ENCODE measurements around the gene SMCR8.
"Not testable (repeated sequence)": the region's sequence is repeated elsewhere in the genome, so short reads cannot be mapped to it uniquely, and the experiment has no call there.

The SMCR8 gene

DNA sequence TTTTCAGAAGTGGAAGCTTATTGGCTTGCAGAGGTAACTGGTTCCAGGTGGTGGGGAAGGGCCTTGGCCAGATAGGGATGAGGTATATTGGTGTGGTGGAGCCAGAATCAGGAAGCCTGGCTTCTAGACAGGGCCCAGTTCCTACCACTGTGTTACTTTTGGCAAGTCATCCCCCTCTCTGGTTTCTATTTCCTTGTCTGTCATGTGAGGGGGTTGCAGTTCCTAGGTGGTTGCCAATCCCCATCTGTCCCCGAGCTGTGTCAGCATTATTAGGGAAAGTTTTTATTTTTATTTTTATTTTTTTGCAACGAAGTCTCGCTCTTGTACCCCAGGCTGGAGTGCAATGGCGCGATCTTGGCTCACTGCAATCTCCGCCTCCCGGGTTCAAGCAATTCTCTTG, 3.0 kb downstream of the SMCR8 start:
- no peak for DNase-seq

DNA sequence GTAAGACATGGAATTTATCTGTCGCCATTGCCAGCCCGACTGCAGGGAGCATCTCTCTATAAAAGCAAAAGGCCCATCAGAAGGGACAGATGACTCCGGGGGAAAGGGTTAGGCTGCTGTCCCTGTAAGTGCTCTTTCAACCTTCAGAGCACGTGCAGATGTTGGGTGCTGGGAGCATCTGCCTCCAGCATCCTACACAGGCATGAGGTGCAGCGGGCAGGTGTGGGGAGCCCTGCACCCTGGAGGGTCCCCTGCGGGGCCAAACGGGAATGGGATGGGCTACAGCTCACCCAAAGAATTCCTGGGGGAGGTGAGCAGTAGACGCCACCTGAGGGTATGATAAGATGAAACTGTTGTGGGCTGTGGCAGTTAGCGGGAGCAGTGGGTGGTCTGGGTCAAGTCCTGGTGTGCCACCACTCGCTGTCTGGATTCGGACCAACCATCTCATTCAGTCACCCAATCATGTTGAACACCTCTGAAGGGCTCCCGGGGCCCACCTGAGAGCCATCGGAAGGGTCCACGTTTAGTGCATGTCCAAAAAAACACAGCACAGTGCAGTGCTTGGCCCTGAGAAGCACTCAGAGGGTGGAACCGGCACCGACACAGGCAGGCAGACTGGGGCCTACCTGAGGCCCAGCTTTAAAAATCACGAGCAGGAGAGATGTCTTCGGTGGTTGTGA, 3.8 kb downstream of the SMCR8 start:
- no peak for DNase-seq

DNA sequence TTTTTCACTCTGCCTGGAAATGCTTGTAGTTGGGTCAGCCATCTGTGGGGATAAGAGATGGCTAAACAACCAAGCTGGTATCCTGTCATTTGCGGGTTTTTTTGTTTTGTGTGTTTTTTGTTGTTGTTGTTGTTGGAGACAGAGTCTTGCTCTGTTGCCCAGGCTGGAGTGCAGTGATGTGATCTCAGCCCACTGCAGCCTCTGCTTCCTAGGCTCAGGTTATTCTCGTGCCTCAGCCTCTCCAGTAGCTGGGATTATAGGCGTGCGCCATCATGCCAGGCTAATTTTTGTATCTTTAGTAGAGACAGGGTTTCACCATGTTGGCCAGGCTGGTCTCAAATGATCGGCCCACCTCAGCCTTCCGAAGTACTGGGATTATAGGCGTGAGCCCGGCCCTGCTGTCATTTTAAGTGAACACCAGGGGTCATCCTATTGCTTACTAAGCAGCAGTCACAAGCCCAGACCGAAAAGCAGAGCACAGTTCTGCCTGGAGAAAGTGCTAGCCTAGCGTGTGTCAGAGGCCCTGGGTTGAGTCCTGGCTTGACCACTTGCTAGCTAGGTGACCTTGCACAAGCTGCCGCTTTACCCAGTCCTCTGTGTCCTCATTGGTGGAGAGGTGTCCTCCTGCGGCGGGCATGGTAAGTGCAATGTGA, 4.6 kb downstream of the SMCR8 start:
- peak; percentile 15 for DNase-seq

DNA sequence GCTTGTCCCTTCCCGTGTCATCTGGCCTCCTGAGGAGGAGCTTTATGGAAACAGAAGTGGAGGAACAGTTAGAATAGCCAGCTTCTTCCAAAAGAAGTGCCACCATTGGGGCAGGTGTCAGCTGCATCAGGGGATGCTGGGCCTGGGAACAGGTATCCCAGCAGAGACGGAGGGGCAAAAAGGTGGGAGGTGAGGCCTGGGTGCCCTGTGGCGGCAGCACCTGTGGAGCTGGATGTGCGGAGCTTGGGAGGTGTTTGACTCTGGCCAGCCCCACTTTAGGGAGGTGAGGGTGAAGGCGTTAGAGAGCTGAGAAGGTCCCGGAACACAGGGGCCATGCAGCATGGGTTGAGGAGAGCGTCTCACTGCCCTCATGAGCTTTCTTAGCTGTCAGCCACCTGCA, 5.2 kb downstream of the SMCR8 start:
- no peak for DNase-seq

DNA sequence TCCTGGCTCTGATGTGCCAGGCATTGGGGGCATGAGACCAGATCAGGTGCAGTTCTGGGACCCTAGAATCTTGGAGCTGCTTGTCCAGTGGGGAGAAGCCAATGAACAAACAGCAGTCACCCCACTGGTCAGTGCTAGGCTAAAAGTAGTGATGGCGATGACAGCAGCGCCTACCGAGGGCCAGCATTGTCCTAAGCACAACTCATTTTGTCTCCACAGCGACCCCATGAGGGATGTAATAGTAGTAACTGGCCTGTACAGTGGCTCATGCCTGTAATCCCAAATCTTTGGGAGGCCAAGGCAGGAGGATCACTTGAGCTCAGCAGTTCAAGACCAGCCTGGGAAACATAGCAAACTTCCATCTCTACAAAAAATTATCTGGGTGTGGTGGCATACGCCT, 6.2 kb downstream of the SMCR8 start:
- no peak for DNase-seq

DNA sequence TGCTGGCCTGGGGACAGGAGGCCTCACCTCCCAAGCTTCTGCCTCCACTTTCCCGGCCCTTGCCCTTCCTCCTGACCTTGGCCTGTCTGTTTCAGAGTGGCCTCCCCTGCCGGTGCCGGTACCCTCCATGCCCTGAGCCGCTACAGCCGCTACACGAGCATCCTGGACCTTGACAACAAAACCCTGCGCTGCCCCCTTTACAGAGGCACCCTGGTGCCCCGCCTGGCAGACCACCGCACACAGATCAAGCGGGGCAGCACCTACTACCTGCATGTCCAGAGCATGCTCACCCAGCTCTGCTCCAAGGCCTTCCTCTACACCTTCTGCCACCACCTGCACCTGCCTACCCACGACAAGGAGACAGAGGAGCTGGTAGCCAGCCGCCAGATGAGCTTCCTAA, 7.4 kb downstream of the SMCR8 start:
- no peak for DNase-seq

DNA sequence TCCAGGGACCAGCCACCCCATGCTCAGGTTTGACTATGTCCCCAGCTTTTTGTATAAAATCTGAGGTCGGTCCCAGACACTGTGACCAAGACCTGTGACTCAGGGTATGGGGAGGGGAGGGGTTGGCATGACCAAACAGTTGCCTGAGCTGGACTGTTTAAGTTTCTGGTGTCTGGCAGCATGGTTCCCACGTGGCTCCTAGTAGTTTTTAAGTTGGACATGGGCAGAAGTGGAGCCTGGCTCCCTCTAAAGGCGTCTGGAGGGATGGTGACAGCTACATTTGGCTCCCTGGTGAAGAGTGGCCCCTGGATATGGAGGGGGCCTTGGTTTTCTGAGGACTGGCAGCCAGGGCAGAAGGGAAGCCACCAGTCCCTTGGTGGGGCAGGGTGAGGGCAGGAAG, 7.9 kb downstream of the SMCR8 start:
- DNase-seq: no peak

DNA sequence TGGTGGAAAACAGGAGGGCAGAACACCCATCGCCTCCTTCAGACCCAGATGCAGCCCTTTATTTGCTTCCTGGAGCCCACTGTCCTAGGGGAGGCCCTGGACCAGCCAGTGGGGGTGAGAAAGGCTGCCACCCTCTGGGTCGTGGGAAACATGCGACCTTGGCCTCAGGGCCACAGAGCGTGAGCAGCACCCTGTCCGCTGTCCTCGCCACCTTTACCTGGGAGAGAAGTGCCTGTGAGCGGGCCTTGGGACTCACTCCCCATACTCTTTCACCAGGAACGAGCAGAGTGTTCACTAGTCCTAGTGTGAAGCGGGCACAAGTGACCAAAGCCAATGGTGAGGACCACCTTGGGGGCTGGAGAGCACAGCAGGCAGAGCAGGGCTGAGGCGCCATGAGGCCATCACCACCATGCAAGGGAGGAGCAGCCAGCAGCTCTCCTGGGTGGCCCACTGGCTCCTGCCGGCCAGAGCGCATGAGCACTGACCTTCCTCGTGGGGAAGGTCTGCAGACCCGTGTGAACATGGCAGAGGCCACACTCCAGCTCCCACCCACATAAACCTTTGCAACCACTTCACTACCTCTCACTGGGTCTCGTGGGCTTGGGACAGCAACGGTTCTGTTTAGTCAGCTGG, 8.5 kb downstream of the SMCR8 start:
- no peak for DNase-seq

DNA sequence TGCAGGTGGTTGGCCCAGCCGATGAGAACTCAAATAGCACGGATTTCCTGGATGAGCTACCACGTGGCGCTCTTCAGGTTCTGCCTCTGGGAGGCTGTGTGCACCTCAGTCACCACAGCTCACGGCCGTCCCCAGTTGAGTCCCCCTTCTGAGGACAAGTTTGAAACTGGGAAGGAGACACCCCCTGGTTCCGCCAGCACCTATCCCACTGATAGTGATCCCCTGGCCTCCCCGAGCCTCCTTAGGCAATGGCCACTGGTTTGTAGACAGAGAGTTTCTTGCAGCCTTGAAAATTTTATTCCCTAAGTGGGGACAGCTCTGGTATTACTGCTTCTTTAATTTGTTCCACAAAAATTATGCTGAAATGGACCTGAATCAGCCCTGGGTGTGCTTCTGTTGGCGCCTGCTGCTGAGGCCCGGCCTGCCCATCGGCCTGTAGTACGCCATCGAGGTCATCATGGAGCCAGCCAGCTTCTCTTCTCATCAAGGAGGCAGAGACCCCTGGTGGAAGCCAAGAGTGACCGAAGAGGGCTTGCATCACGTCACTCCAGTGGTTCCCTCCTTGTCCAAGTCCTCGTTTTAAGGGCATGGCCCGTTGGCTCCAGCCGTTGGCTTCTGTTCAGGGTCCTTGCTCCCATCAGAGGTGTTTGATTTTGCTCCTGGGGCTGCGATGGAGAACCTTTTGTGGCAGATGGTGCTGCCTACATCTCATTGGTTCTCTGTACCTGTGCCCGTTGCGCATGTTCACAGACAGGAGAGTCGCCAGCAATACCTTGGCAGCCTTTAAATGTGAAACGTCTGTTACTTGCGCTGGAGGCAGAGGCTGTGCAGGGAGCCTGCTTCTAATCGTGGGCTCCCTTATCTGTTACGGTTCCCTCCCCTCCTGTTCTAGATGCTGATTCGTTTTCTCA, 9.3 kb downstream of the SMCR8 start:
- no peak for DNase-seq

DNA sequence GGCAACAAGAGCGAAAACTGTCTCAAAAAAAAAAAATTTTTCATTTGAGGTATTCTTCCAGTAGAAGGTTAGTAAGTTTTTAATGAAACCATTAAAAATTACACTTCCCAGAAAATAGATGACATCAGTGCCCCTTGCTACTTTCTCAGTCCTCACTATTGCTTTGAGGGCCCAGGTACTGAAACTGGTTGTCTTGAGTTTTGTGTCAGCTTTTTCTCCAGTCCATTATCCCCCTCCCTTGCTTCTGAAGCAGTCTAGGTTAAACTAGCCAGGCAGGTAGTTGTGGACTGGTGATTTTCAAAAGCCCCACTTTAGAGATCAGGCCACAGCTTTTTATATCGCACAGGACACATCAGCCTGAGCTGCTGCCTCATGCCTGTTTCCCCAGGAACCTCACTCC, 10.9 kb downstream of the SMCR8 start:
- DNase-seq: no peak

DNA sequence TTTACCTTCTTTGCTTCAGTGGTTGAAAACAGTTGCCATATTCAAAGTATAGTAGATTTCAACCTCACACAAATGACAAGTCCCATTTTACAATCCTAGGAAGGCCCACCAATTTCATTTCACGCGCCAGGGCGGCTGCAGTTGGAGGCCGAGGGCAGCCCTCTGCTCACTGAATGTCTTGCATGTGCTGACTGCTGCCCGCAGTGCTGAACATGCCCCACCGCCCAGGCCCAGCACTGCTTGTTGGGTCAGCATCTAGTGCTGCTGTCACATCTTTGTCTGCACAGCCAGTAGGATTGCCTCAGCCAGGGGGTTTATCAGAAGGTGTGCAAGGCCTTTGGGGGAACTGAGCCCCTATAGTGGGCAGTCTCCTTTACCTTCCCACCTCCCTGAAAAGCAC, 11.5 kb downstream of the SMCR8 start:
- DNase-seq: no peak

DNA sequence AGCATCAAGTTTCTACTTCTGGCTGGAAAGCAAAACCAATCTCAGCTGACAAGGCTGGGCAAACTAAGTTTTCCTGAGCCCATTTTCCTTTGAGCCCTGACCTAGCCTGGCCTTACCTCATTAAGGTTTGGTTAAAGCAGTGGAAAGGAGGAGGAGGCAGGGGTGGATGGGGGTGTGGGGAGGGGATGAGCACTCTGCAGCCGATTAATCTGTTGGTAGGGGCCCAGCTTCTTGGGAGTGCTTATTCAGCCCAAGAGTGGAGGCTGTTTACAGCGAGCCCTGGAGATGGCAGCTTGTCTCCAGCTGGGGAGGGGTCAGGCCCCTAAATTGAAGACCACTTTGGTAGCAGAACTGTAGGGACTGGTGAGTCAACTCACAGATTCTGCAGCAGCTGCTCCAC, 12.0 kb downstream of the SMCR8 start:
- no peak for DNase-seq

DNA sequence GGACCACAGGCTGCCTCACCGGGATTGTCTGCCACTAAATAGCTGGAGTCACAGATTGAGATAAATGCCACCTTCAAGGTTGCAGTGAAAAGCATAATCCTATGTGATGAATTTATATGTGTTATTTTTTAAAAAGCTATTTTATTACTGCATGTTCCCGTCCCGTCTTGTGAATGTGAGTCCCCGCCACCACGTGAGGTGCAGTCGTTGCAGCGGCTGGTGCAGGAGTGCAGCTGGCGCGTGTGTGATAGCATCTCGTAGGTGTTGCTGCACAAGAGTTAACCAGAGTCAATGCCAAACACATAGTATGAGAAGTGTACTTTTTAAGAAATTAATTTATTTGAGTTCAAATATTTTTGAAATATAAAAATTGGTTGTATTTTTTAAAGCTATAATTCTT, 12.5 kb downstream of the SMCR8 start:
- DNase-seq: no peak

DNA sequence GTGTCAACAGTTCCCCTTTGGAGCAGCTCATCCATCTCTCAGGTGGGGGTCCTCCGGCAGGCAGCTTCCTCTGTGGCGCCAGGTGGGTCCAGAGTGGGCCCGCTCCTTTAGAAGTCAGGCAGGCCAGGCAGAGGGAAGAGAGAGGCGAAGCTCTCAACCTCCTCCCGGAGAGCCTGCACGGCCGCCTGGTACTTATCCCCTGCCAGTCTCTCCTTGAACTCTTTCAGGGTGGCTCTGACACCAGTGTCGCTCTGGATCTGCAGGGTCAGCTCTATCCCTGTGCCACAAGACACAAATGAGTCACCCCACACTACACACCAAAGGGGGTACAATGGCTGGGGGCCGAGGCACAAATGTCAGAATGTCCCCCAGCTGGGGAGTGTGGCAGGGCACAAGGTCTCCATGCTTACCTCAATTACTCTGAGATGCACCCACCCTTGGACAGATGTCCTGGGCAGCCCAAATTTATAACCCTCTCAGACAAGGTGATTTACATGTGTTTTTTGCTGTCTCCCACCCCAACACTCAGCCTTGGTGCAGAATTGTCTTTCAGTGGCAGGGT, 13.6 kb downstream of the SMCR8 start:
- no peak for DNase-seq

DNA sequence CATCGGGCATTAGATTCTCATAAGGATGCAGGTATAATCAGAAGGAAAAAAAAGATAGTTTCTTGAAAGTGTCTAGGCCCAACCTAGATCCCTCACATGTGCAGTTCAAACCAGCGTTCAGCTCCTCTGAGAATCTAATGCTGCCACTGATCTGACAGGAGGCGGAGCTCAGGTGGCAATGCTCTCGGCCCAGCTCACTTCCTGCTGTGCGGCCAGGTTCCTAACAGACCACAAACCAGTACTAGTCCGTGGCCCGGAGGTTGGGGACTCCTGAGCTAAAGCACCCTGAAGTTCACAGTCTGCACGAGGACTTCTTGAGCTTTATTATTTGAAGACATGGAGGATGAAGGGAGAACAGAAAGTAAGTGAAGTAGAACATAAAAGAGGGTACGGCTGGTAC, 16.8 kb downstream of the SMCR8 start:
- no peak for DNase-seq

DNA sequence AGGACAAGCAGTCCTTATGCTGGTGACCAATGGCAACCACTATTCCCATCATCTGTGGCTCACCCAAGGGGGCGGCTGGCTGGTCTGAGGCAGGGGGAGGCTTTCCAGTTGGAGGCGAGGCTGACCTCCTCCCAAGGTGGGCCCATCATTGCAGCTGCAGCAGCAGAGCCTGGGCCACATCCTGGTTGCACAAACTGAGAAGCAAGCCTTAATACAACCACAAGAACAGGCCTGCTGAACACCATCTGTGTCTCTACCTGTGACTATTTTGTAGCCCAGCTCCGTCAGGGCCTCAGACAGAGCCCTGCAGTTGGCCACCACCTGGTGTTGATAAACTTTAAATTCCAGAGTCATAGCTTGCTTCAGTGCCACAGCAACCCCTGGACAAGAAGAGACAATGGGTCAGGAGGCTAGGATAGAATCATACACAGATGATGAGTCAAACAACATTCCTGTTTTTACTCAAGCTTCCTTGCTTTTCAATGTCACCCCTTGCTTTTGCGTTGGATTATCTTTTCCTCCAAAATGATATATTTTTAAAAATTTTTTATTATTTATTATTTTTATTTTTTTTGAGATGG, 17.9 kb downstream of the SMCR8 start:
- DNase-seq: no peak

DNA sequence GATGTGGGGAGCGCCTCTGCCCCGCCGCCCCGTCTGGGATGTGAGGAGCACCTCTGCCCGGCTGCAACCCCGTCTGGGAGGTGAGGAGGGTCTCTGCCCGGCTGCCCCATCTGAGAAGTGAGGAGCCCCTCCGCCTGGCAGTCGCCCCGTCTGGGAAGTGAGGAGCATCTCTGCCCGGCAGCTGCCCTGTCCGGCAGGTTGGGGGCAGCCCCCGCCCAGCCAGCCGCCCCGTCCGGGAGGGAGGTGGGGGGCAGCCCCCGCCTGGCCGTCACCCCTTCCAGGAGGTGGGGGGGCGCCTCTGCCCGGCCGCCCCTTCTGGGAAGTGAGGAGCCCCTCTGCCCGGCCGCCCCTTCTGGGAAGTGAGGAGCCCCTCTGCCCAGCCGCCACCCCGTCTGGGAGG, 23.1 kb downstream of the SMCR8 start:
- DNase-seq: not testable (repeated sequence)

DNA sequence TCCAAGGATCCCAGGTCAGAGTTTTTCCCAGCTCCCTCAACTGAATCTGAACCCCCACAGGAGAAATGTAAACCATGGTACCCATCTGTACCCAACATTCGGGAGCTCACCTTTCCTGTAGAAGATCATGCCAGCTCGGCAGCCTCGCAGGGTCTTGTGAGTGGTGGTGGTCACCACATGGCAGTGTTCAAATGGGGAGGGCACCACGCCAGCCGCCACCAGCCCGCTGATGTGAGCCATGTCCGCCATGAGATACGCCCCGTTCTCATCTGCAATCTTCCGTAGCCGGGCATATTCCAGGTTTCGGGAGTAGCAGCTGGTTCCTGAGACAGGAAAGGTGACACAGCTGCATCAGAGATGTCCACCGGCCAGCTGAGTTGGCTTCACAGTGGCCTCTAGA, 24.8 kb downstream of the SMCR8 start:
- no peak for DNase-seq

DNA sequence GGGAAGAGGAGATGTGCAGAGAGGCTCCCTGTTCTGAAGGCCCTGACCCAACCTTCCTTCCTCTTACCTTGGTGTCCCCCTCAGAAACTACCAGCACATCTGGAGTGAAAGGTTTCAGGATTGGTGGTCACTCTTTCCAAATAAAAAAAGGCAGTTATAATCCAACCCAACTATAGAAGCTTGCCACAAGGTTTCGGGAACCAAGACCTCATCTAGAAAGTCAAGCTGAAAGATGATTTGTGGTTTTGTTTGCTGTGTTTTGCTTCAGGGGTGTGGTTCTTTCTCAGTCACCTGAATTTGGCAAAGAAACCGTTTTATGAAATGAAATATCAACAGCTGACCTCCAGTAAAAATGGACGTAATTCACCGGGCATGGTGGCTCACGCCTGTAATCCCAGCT, 28.9 kb downstream of the SMCR8 start:
- no peak for DNase-seq

DNA sequence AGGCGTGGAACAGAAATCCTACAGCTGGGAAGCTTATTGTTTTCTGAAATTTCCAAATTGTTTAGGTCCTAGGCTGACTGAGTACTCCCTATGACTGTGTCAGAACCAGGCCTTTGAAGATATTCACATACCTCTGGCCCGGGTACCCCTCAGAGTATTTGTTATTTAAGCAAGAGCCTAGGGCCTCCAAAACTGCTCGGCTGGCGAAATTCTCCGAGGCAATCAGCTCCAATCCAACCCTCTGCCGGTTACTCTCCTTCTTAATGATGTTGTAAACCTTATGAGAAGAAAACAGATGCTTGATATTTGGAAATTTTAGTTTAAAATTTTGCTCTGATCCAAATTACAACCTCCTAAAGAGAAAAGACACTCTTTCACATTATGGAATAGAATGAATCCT, 38.4 kb downstream of the SMCR8 start:
- DNase-seq: no peak

DNA sequence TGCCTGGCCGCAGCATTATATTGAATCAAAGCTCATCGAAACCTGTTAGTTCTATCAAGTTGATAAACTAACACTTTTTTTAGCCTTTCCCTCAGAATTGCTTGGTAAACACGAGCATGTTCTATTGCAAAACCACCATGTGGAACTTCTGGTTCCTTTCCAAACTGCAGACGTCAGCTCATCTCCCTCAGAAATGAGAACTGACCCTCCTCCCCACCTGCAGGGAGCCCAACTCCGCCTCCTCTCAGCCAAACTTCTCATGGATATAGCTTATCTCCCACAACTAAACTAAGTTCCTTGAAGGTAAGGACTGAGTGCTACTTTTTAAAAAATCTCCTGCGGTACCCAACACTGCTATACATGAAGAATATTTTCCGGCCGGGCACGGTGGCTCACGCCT, 41.5 kb downstream of the SMCR8 start:
- no peak for DNase-seq

DNA sequence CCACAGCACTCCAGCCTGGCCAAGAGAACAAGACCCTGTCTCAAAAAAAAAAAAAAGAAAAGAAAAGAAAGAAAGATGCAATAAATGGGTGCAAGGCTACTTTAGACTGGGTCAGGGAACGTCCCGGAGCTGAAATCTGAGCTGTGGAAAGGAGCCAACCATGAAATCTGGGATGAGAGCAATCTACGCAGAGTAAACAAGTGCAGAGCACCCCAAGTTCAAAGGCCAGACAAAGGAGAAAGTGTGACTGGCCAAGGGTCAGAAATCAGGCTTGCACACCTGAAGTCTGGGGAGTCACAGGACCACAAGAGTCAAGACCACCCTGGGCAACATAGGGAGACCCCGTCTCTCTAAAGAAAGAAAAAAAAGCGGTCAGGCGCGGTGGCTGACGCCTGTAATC, 45.4 kb downstream of the SMCR8 start:
- no peak for DNase-seq
